Neuronal stem cell (in vitro differentiated cells): ENCODE measurements around the gene HOXA2.

Experiments used
- DNase-seq: peaks from one replicate; pipeline ENCODE4 v3.0.0-alpha.2; 2013; ENCODE audit warnings: low spot score
- H2AFZ ChIP-seq: one replicate; pipeline ENCODE4 v1.6.1; 2013; ENCODE audit warnings: mild to moderate bottlenecking, low read length, inconsistent platforms
- H2AK5ac ChIP-seq: 2 replicates; pipeline ENCODE4 v1.6.1; 2013; ENCODE audit warnings: low read depth, mild to moderate bottlenecking, inconsistent platforms, low read length, moderate library complexity, mixed read lengths
- H2BK120ac ChIP-seq: 2 replicates; pipeline ENCODE4 v1.6.1; 2013; ENCODE audit warnings: low read depth, mild to moderate bottlenecking, inconsistent platforms, low read length, moderate library complexity, mixed read lengths
- H2BK12ac ChIP-seq: one replicate; pipeline ENCODE4 v1.6.1; 2013; ENCODE audit warnings: low read length, inconsistent platforms
- H2BK15ac ChIP-seq: 2 replicates; pipeline ENCODE4 v1.6.1; 2013; ENCODE audit warnings: mild to moderate bottlenecking, low read length, inconsistent platforms, mixed read lengths
- H2BK5ac ChIP-seq: one replicate; pipeline ENCODE4 v1.6.1; 2013; ENCODE audit warnings: inconsistent platforms, mild to moderate bottlenecking, low read length, moderate library complexity
- H3K14ac ChIP-seq: one replicate; pipeline ENCODE4 v1.6.1; 2013; ENCODE audit warnings: low read length, inconsistent platforms
- H3K18ac ChIP-seq: 2 replicates; pipeline ENCODE4 v1.6.1; 2013; ENCODE audit warnings: low read length, inconsistent platforms
- H3K23ac ChIP-seq: 2 replicates; pipeline ENCODE4 v1.6.1; 2013; ENCODE audit warnings: low read depth, mild to moderate bottlenecking, mixed read lengths, low read length, inconsistent platforms; ENCODE audit not compliant: poor library complexity
- H3K27ac ChIP-seq: replicated peaks from 3 replicates; pipeline ENCODE4 v1.5.1; 2013; ENCODE audit warnings: low read length, inconsistent platforms
- H3K27me3 ChIP-seq, 3 experiments: 2 replicates each; pipeline ENCODE4 v1.6.1; 2013; ENCODE audit warnings: low read length in 3 of 3, mild to moderate bottlenecking in 2 of 3, inconsistent platforms in 1 of 3, low read depth in 1 of 3, mixed read lengths in 1 of 3, moderate library complexity in 1 of 3; ENCODE audit not compliant: control insufficient read depth in 3 of 3, insufficient read depth in 3 of 3
- H3K36me3 ChIP-seq, 2 donors: replicated peaks in 1 of 2; 2 replicates each; pipeline ENCODE4 v1.6.1; 2013; ENCODE audit warnings: low read length in 2 of 2; ENCODE audit not compliant: control insufficient read depth in 2 of 2, insufficient read depth in 2 of 2
- H3K4ac ChIP-seq: 2 replicates; pipeline ENCODE4 v1.6.1; 2013; ENCODE audit warnings: inconsistent platforms, mild to moderate bottlenecking, low read length, moderate library complexity
- H3K4me1 ChIP-seq, 2 donors: 1 replicate in 1 of 2; 2 replicates in 1 of 2; pipeline ENCODE4 v1.6.1; 2013; ENCODE audit warnings: low read length in 2 of 2, low read depth in 1 of 2; ENCODE audit not compliant: control insufficient read depth in 2 of 2, insufficient read depth in 1 of 2
- H3K4me2 ChIP-seq: one replicate; pipeline ENCODE4 v1.6.1; 2013; ENCODE audit warnings: mild to moderate bottlenecking, low read length, inconsistent platforms; ENCODE audit not compliant: insufficient read depth, poor library complexity, severe bottlenecking
- H3K4me3 ChIP-seq, 2 donors: 2 replicates each; pipeline ENCODE4 v1.5.1; 2013; ENCODE audit warnings: low read length in 2 of 2, mild to moderate bottlenecking in 2 of 2, inconsistent platforms in 1 of 2, moderate library complexity in 1 of 2
- H3K79me1 ChIP-seq: one replicate; pipeline ENCODE4 v1.6.1; 2013; ENCODE audit warnings: low read depth, mild to moderate bottlenecking, inconsistent platforms, low read length, moderate library complexity
- H3K9ac ChIP-seq: one replicate; pipeline ENCODE4 v1.6.1; 2013; ENCODE audit warnings: mild to moderate bottlenecking, low read depth, low read length, inconsistent platforms; ENCODE audit not compliant: poor library complexity
- H3K9me3 ChIP-seq, 2 donors: replicated peaks in 1 of 2; 2 replicates each; pipeline versions ENCODE3 to v1.6.1; 2013; ENCODE audit warnings: low read length in 2 of 2, mild to moderate bottlenecking in 2 of 2, inconsistent platforms in 1 of 2, low read depth in 1 of 2, mixed read lengths in 1 of 2, moderate library complexity in 1 of 2; ENCODE audit not compliant: control insufficient read depth in 2 of 2, insufficient read depth in 1 of 2
- H4K8ac ChIP-seq: one replicate; pipeline ENCODE4 v1.6.1; 2013; ENCODE audit warnings: low read depth, mild to moderate bottlenecking, inconsistent platforms, low read length, moderate library complexity
- H4K91ac ChIP-seq: one replicate; pipeline ENCODE4 v1.6.1; 2013; ENCODE audit warnings: low read length, low read depth, mild to moderate bottlenecking, inconsistent platforms; ENCODE audit not compliant: poor library complexity
- WGBS, 2 donors: extraction: QIAGEN DNeasy Blood & Tissue Kit; methylation state at CpG; one replicate each; pipeline ENCODE4 v1.1.7; 2013; ENCODE audit warnings: missing lambda C conversion rate in 2 of 2, mixed read lengths in 1 of 2; ENCODE audit not compliant: insufficient read length in 2 of 2, insufficient replicate concordance in 1 of 2; ENCODE audit errors: extremely low coverage in 2 of 2; 5-methylcytosine and 5-hydroxymethylcytosine counted together

The HOXA2 gene

DNA sequence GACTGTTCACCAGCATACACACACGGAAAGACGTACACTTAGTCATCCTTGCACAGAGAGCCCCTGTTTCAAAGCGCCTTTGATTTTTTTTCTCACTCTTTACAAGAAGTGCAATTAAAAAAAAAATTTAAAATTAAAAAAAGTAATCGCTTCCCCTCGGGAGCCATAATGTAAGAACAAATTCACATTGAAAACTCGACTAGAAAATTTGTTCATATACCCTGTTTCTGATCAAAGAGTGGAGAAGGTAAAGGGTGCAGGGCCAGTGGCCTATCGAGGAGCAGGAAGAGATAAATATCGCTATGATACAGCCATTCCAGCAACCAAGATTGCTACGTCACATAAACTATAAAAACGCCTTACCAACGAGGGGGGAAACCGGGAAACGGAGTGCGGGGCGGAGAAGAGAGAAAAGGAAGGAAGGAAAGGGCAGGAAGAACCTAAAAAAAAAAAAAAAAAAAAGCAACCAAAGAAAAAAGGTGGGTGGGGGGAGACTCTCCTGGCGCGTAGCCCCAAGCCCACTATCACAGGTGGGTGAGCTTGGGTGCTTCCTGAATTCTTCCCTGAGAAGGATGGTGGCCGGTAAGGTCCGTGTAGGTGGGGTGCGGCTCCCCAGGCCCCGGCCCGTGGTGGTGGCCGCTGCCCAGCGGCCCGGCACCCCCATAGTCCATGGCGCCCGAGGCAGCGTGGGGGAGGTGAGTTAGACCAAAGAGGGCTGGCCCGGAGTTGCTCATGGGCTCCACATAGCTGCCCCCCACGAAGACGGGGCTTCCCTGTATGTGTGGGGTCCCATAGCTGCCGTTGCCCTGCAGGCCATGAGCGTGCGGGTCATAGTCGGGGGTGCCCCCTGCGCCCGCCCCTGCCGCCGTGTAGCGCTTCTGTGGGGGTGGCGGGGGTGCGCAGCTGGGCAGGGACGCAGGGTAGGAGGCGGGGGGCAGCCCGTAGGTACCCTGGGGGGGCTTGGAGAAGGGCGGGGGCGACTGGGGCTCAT is 5.2 kb upstream of the HOXA2 start:
- H2BK120ac ChIP-seq, result no peak overlapping the region
- H4K91ac ChIP-seq, result no peak overlapping the region
- H4K8ac ChIP-seq, result no peak overlapping the region
- H2BK15ac ChIP-seq, result no peak overlapping the region
- WGBS, 2 donors, result no CpG with 5 or more reads among the region's 47 CpGs
- no peak overlapping the region for H3K27ac ChIP-seq
- no peak overlapping the region for H3K4me2 ChIP-seq
- H2BK12ac ChIP-seq, result no peak overlapping the region
- H2AK5ac ChIP-seq, result no peak overlapping the region
- H3K4ac ChIP-seq, result no peak overlapping the region
- H2AFZ ChIP-seq, result no peak overlapping the region
- H3K4me3 ChIP-seq, result no peak overlapping the region
- H3K14ac ChIP-seq, result no peak overlapping the region
- H2BK5ac ChIP-seq, result no peak overlapping the region
- peak overlapping the region; percentile 34 for H3K9ac ChIP-seq
- H3K36me3 ChIP-seq, result no peaks in the 10 kb centered on the region
- peak overlapping the region; percentile 74 for H3K23ac ChIP-seq
- no peaks in the 10 kb centered on the region for H3K4me1 ChIP-seq
- peaks cover 65 to 99% (median 92%) of the 10 kb centered on the region in 3 experiments for H3K27me3 ChIP-seq
- DNase-seq, result no peak
- no peak overlapping the region for H3K18ac ChIP-seq
- peaks cover 3 to 4% of the 10 kb centered on the region in 2 donors for H3K9me3 ChIP-seq
- H3K79me1 ChIP-seq, result no peaks in the 10 kb centered on the region

DNA sequence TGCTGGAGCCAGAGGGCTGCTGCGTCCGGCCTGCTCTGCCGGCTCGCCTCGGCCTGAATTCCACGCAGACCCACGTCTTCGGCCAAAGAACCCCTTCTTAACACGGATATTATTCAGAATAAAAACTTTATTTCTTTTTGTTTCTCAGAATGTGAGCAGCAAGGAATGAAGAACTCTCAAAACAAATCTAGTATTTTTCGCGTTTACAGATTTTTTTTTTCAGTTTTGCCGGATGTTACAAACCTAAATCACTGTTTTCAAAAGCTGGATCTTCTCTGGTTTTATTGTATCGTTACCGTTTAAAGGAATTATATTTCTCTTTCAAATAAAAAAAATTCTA is 4.4 kb upstream of the HOXA2 start:
- no peak overlapping the region for H3K4ac ChIP-seq
- peak overlapping the region; percentile 75 for H2AFZ ChIP-seq
- no peaks in the 10 kb centered on the region for H3K79me1 ChIP-seq
- H3K4me2 ChIP-seq, result no peak overlapping the region
- H3K9me3 ChIP-seq, result peaks cover 3 to 4% of the 10 kb centered on the region in 2 donors
- H2AK5ac ChIP-seq, result no peak overlapping the region
- no peaks in the 10 kb centered on the region for H3K4me1 ChIP-seq
- H2BK15ac ChIP-seq, result no peak overlapping the region
- no peak overlapping the region for H3K14ac ChIP-seq
- no peak overlapping the region for H3K4me3 ChIP-seq
- no peak overlapping the region for H3K23ac ChIP-seq
- no CpG with 5 or more reads among the region's 14 CpGs for WGBS, 2 donors
- H2BK120ac ChIP-seq, result no peak overlapping the region
- H3K27me3 ChIP-seq, result peaks cover 72 to 99% (median 97%) of the 10 kb centered on the region in 3 experiments
- no peak overlapping the region for H3K9ac ChIP-seq
- peak overlapping the region; percentile 32 for H3K18ac ChIP-seq
- H2BK12ac ChIP-seq, result no peak overlapping the region
- no peak overlapping the region for H4K8ac ChIP-seq
- H2BK5ac ChIP-seq, result no peak overlapping the region
- DNase-seq, result no peak
- no peaks in the 10 kb centered on the region for H3K36me3 ChIP-seq
- no peak overlapping the region for H4K91ac ChIP-seq
- no peak overlapping the region for H3K27ac ChIP-seq

DNA sequence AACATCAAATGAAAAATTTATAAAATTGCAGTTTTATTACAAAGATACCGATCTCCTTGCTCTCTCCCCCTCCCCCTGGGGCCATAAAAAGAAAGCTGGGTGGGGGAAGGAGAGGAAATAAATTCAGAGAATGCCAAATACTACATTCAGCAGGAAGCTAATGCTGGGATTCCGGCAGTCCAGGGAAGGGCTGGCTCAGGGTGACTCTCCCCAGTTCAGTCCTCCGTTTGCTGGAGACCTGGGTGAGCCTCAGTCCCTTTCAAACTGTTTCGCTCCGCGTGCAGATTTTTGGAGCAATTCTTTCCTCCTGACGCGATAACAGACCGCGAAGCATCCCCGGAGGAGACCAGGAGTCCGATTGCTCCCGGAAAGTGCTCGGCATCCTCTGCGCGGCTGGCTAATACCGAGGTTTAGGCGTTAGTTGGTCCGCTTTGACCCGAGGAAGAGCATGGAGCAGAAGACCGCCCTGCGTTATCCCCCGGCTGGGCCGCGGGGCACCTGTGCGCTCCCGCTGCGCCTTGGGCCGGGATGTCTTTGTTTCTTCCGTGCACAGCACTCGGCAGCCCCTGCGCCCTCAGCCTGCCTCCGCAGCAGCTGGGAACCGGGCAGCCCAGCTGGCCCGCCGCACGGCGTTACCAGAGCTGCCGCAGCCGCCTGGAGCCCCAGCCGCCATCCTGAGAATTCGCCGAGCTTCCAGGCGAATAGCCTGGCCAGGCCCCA is 3.9 kb upstream of the HOXA2 start:
- H3K27me3 ChIP-seq, result peaks cover 77 to 99% (median 97%) of the 10 kb centered on the region in 3 experiments

More for the DNA sequence above, 3.9 kb upstream of the HOXA2 start:
- Histone ChIP-seq H2AFZ (peak overlapping the region; percentile 75), H2BK12ac (no peak overlapping the region), H2BK120ac (no peak overlapping the region), H3K36me3 (no peaks in the 10 kb centered on the region), H3K4me3 (no peak overlapping the region), H3K9ac (no peak overlapping the region), H3K4me1 (no peaks in the 10 kb centered on the region), H3K4ac (no peak overlapping the region), H3K9me3 (peaks cover 3 to 4% of the 10 kb centered on the region in 2 donors), H3K23ac (no peak overlapping the region), H3K79me1 (no peaks in the 10 kb centered on the region), H4K8ac (no peak overlapping the region), H3K27ac (no peak overlapping the region), H2AK5ac (no peak overlapping the region), H3K4me2 (no peak overlapping the region), H4K91ac (no peak overlapping the region), H3K18ac (peak overlapping the region; percentile 32), H2BK15ac (no peak overlapping the region), H3K14ac (no peak overlapping the region), H2BK5ac (no peak overlapping the region)
- DNase-seq, result no peak
- WGBS, 2 donors, result no CpG with 5 or more reads among the region's 44 CpGs
